Astrocyte (in vitro differentiated cells and primary cell): ENCODE results near the gene PIGB. TPM values are rescaled to one million over a fixed set of nuclear protein-coding genes. Genes with fewer than 3 reads are reported as not detected.
A peak's percentile ranks its signal among the peaks of the same experiment; 100 is the strongest.
"Not testable (repeated sequence)": the region's sequence is repeated elsewhere in the genome, so short reads cannot be mapped to it uniquely, and the experiment has no call there.

ENCODE experiments used
- DNase-seq: peaks from one replicate; pipeline ENCODE4 v3.0.0-alpha.2; 2010; ENCODE audit warnings: low read depth
- FAIRE-seq: peaks from 2 replicates; lab custom pipeline; 2011; peaks lifted over from hg19 to GRCh38; lab: Jason Lieb, UNC
- H2AFZ ChIP-seq: 2 replicates; pipeline ENCODE4 v1.6.0; 2012; ENCODE audit warnings: low read depth, low read length, inconsistent platforms
- H3K27ac ChIP-seq: 2 replicates; pipeline ENCODE4 v1.5.1; 2011; ENCODE audit warnings: low read depth, low read length, inconsistent platforms
- H3K27me3 ChIP-seq: 2 replicates; pipeline ENCODE4 v1.6.0; 2011; ENCODE audit warnings: low read length, inconsistent platforms; ENCODE audit not compliant: insufficient read depth
- H3K36me3 ChIP-seq: 2 replicates; pipeline ENCODE4 v1.5.1; 2011; ENCODE audit warnings: low read length, inconsistent platforms; ENCODE audit not compliant: insufficient read depth
- H3K4me1 ChIP-seq: 2 replicates; pipeline ENCODE4 v1.5.1; 2011; ENCODE audit warnings: low read length, inconsistent platforms; ENCODE audit not compliant: insufficient read depth
- H3K4me2 ChIP-seq: 2 replicates; pipeline ENCODE4 v1.6.0; 2012; ENCODE audit warnings: low read length, inconsistent platforms
- H3K4me3 ChIP-seq: 2 replicates; pipeline ENCODE4 v1.5.1; 2011; ENCODE audit warnings: low read depth, mild to moderate bottlenecking, low read length, inconsistent platforms; ENCODE audit not compliant: insufficient read depth
- H3K79me2 ChIP-seq: 2 replicates; pipeline ENCODE4 v1.6.0; 2012; ENCODE audit warnings: mild to moderate bottlenecking, low read length, inconsistent platforms; ENCODE audit not compliant: insufficient read depth
- H3K9ac ChIP-seq: 2 replicates; pipeline ENCODE4 v1.6.0; 2012; ENCODE audit warnings: mild to moderate bottlenecking, low read length, inconsistent platforms
- H3K9me3 ChIP-seq: 2 replicates; pipeline ENCODE4 v1.5.1; 2012; ENCODE audit warnings: low read depth, mild to moderate bottlenecking, low read length, inconsistent platforms; ENCODE audit not compliant: insufficient read depth
- H4K20me1 ChIP-seq: 2 replicates; pipeline ENCODE4 v1.6.0; 2012; ENCODE audit warnings: low read length, inconsistent platforms; ENCODE audit not compliant: insufficient read depth
- H3K27ac Mint-ChIP-seq: one replicate; pipeline ENCODE4 v1.8.0; 2021; ENCODE audit warnings: mild to moderate bottlenecking, mixed read lengths; ENCODE audit not compliant: unreplicated experiment
- H3K27me3 Mint-ChIP-seq: one replicate; pipeline ENCODE4 v1.8.0; 2021; ENCODE audit warnings: low read depth, mixed read lengths; ENCODE audit not compliant: unreplicated experiment
- H3K36me3 Mint-ChIP-seq: one replicate; pipeline ENCODE4 v1.8.0; 2021; ENCODE audit warnings: low read depth, mixed read lengths; ENCODE audit not compliant: unreplicated experiment
- H3K4me1 Mint-ChIP-seq: one replicate; pipeline ENCODE4 v1.8.0; 2021; ENCODE audit warnings: low read depth, mixed read lengths; ENCODE audit not compliant: unreplicated experiment
- H3K4me3 Mint-ChIP-seq: one replicate; pipeline ENCODE4 v1.8.0; 2021; ENCODE audit warnings: mild to moderate bottlenecking, moderate library complexity, mixed read lengths; ENCODE audit not compliant: unreplicated experiment
- H3K9me3 Mint-ChIP-seq: one replicate; pipeline ENCODE4 v1.8.0; 2021; ENCODE audit warnings: mild to moderate bottlenecking, mixed read lengths; ENCODE audit not compliant: unreplicated experiment
- EZH2 ChIP-seq: IDR thresholded peaks from 2 replicates; pipeline ENCODE4 v1.6.1; 2012; ENCODE audit warnings: mild to moderate bottlenecking, low read length, inconsistent platforms; ENCODE audit not compliant: insufficient read depth
- total RNA-seq: library from RNA; stranded (reverse); gene quantifications from 2 replicates; pipeline ENCODE4 v1.2.1, GENCODE V29; 2021
- TF ChIP-seq, protein P1 (sequence below): IDR thresholded peaks from 2 replicates; pipeline ENCODE4 v1.5.1; 2011; ENCODE audit warnings: low read depth, mild to moderate bottlenecking, inconsistent platforms, low read length, moderate library complexity; ENCODE audit not compliant: insufficient read depth

Gene PIGB
- total RNA-seq, 1 donor from 2014 or later: 10.6 TPM

DNA sequence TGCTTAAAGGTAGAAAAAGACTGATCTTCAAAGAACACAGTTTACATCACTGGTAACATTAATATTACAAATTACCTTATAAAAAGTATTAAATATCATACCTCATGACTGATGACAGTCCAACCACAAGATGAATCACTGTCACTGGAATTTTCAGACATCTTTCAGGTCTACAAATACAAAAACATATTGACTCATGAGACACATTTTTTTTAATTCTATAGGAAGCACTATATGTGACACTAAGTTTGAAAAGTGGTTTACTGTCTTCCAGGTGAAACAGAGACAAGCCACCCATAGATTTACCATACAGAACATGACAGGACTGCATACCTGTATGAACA, 70.2 kb downstream of the PIGB start:
- H3K4me2 ChIP-seq: peak overlapping the region; percentile 21
- Mint-ChIP-seq H3K9me3 (no peaks in the 10 kb centered on the region), H3K27me3 (no peaks in the 10 kb centered on the region), H3K4me3 (no peak overlapping the region), H3K4me1 (peaks cover 6% of the 10 kb centered on the region), H3K36me3 (peaks cover 7% of the 10 kb centered on the region), H3K27ac (no peak overlapping the region)
- H2AFZ ChIP-seq: no peak overlapping the region
- H3K27ac ChIP-seq: peak overlapping the region; percentile 46
- no peaks in the 10 kb centered on the region for H3K9me3 ChIP-seq
- no peaks in the 10 kb centered on the region for H4K20me1 ChIP-seq
- H3K36me3 ChIP-seq: peaks cover 2% of the 10 kb centered on the region
- TF ChIP-seq, protein P1, sequence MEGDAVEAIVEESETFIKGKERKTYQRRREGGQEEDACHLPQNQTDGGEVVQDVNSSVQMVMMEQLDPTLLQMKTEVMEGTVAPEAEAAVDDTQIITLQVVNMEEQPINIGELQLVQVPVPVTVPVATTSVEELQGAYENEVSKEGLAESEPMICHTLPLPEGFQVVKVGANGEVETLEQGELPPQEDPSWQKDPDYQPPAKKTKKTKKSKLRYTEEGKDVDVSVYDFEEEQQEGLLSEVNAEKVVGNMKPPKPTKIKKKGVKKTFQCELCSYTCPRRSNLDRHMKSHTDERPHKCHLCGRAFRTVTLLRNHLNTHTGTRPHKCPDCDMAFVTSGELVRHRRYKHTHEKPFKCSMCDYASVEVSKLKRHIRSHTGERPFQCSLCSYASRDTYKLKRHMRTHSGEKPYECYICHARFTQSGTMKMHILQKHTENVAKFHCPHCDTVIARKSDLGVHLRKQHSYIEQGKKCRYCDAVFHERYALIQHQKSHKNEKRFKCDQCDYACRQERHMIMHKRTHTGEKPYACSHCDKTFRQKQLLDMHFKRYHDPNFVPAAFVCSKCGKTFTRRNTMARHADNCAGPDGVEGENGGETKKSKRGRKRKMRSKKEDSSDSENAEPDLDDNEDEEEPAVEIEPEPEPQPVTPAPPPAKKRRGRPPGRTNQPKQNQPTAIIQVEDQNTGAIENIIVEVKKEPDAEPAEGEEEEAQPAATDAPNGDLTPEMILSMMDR: no peak
- no peak for TF ChIP-seq EZH2
- DNase-seq (peak; percentile 36), FAIRE-seq (no peak)
- no peaks in the 10 kb centered on the region for H3K27me3 ChIP-seq
- H3K9ac ChIP-seq: no peak overlapping the region
- H3K4me1 ChIP-seq: peaks cover 11% of the 10 kb centered on the region
- H3K4me3 ChIP-seq: no peak overlapping the region
- peaks cover 3% of the 10 kb centered on the region for H3K79me2 ChIP-seq

GRCh38 chr15:55394694-55395093, 75.7 kb downstream of the PIGB start:
- Mint-ChIP-seq H3K9me3 (peaks cover 7% of the 10 kb centered on the region), H3K4me1 (no peaks in the 10 kb centered on the region), H3K4me3 (no peak overlapping the region), H3K27me3 (no peaks in the 10 kb centered on the region), H3K27ac (no peak overlapping the region), H3K36me3 (peaks cover 6% of the 10 kb centered on the region)
- FAIRE-seq (no peak), DNase-seq (no peak)
- peaks cover 3% of the 10 kb centered on the region for H3K79me2 ChIP-seq
- no peaks in the 10 kb centered on the region for H3K36me3 ChIP-seq
- H3K27me3 ChIP-seq: no peaks in the 10 kb centered on the region
- H3K4me3 ChIP-seq: no peak overlapping the region
- H3K27ac ChIP-seq: no peak overlapping the region
- H3K9me3 ChIP-seq: no peaks in the 10 kb centered on the region
- no peaks in the 10 kb centered on the region for H4K20me1 ChIP-seq
- no peak overlapping the region for H3K4me2 ChIP-seq
- TF ChIP-seq EZH2: no peak
- TF ChIP-seq, protein P1: no peak
- no peaks in the 10 kb centered on the region for H3K4me1 ChIP-seq
- H2AFZ ChIP-seq: no peak overlapping the region
- H3K9ac ChIP-seq: no peak overlapping the region

DNA sequence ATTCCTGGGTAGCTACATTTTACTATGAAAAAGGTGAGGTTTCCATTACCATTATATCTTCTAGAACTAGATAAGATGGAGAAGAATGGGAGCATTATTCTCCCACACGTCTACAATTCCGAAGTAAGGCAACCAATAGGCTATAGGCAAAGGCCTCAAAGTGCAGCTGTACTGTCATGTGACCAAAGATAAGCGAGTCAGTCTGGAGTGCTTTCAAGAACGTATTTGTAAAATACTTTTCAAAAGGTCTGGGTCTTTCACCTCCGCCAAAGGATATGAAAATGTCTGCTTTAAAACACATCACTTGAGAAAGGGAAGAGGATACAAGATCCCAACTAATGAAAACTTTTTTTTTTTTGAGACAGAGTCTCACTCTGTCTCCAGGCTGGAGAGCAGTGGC, 79.2 kb downstream of the PIGB start:
- FAIRE-seq (no peak), DNase-seq (no peak)
- no peak overlapping the region for H3K4me3 Mint-ChIP-seq
- Histone ChIP-seq H4K20me1 (no peaks in the 10 kb centered on the region), H3K27ac (no peak overlapping the region), H3K9ac (no peak overlapping the region), H3K4me3 (no peak overlapping the region), H3K27me3 (no peaks in the 10 kb centered on the region), H3K9me3 (no peaks in the 10 kb centered on the region), H3K4me1 (no peaks in the 10 kb centered on the region), H3K36me3 (no peaks in the 10 kb centered on the region), H3K4me2 (no peak overlapping the region), H2AFZ (no peak overlapping the region), H3K79me2 (peaks cover 3% of the 10 kb centered on the region)
- TF ChIP-seq, protein P1: no peak
- TF ChIP-seq EZH2: no peak
- H3K27me3 Mint-ChIP-seq: no peaks in the 10 kb centered on the region
- H3K4me1 Mint-ChIP-seq: peaks cover 9% of the 10 kb centered on the region
- H3K9me3 Mint-ChIP-seq: peaks cover 10% of the 10 kb centered on the region
- no peak overlapping the region for H3K27ac Mint-ChIP-seq
- H3K36me3 Mint-ChIP-seq: peaks cover 6% of the 10 kb centered on the region

DNA sequence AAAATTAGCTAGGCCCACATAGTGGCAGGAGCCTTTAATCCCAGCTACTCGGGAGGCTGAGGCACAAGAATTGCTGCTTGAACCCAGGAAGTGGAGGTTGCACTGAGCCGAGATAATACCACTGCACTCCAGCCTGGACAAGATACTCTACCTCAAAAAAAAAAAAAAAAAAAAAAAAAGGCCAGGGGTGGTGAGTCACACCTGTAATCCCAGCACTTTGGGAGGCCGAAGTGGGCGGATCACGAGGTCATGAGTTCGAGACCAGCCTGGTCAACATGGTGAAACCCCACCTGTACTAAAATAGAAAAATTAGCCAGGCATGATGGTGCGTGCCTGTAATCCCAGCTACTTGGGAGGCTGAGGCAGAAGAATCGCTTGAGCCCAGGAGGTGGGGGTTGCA, 81.0 kb downstream of the PIGB start:
- not testable (repeated sequence) for H3K27ac ChIP-seq, H3K36me3 ChIP-seq, H3K79me2 ChIP-seq, H3K4me1 ChIP-seq, H3K9me3 Mint-ChIP-seq, H4K20me1 ChIP-seq, H3K4me3 ChIP-seq, H3K27me3 Mint-ChIP-seq, DNase-seq, H3K9ac ChIP-seq, H3K9me3 ChIP-seq, H3K4me3 Mint-ChIP-seq, H3K36me3 Mint-ChIP-seq, H3K27ac Mint-ChIP-seq, H3K27me3 ChIP-seq, H3K4me2 ChIP-seq, FAIRE-seq, H2AFZ ChIP-seq
- H3K4me1 Mint-ChIP-seq: peaks cover 19% of the 10 kb centered on the region
